Tibial nerve (tissue), 4 donors: ENCODE data around the gene CCDC7.

ENCODE experiments used
- EP300 ChIP-seq, 2 donors: sonication (generic); formaldehyde crosslinking; IDR thresholded peaks; one replicate each; pipeline ENCODE4 v1.6.1; 2017; ENCODE audit warnings: antibody characterized with exemption in 2 of 2, mild to moderate bottlenecking in 1 of 2
- POLR2A ChIP-seq, 2 donors: fragments of 450-650 bp; IDR thresholded peaks; one replicate each; pipeline ENCODE4 v1.6.1; 2017; ENCODE audit warnings: antibody characterized with exemption in 2 of 2, mild to moderate bottlenecking in 2 of 2, moderate library complexity in 2 of 2
- TF ChIP-seq, protein P1 (sequence below), 5 experiments: fragments of 200-600 bp in 3 of 5; fragments of 450-650 bp in 2 of 5; sonication (generic) in 3 of 5; IDR thresholded peaks; one replicate each; pipeline ENCODE4 v1.5.1; 2016 to 2019; ENCODE audit warnings: antibody characterized with exemption in 5 of 5, mild to moderate bottlenecking in 3 of 5, moderate library complexity in 2 of 5

DNA sequence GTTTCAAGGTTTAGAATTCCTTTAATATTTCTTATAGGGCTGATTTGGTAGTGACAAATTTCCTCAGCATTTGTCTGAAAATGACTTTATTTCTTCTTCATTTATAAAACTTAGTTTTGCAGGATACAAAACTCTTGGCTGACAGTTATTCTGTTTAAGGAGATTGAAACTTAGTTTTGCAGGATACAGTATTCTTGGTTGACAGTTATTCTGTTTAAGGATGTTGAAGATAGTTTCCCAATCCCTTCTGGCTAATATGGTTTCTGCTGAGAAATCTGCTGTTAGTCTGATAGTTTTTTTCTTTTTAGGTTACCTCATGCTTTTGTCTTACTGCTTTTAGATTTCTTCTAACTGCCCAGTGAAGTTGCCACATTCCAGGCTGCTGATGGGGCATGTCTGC lies 325.3 kb downstream of the CCDC7 start:
- TF ChIP-seq, protein P1, sequence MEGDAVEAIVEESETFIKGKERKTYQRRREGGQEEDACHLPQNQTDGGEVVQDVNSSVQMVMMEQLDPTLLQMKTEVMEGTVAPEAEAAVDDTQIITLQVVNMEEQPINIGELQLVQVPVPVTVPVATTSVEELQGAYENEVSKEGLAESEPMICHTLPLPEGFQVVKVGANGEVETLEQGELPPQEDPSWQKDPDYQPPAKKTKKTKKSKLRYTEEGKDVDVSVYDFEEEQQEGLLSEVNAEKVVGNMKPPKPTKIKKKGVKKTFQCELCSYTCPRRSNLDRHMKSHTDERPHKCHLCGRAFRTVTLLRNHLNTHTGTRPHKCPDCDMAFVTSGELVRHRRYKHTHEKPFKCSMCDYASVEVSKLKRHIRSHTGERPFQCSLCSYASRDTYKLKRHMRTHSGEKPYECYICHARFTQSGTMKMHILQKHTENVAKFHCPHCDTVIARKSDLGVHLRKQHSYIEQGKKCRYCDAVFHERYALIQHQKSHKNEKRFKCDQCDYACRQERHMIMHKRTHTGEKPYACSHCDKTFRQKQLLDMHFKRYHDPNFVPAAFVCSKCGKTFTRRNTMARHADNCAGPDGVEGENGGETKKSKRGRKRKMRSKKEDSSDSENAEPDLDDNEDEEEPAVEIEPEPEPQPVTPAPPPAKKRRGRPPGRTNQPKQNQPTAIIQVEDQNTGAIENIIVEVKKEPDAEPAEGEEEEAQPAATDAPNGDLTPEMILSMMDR (IDR thresholded peaks at IDR 0.05), result no peak
- no peak for TF ChIP-seq POLR2A (IDR thresholded peaks at IDR 0.05)
- no peak for TF ChIP-seq EP300 (IDR thresholded peaks at IDR 0.05)
